ENCODE measurements around the gene ZFYVE28. TPM values are rescaled to one million over a fixed set of nuclear protein-coding genes. Genes with fewer than 3 reads are reported as not detected.

ZFYVE28 gene
- total RNA-seq, 1 experiment from 2014 or later = 12.9 TPM

GRCh38 chr4:2331519-2332200 is 86.8 kb downstream of the ZFYVE28 start:
- POLR2A ChIA-PET (ENCODE audit: unreplicated experiment) = no interaction called here
- Histone ChIP-seq H3K9me3 (ENCODE audit: insufficient read depth, low read depth) (peaks cover 4% of the 10 kb centered on the region; the same call in 1 of the 2 replicates), H4K20me1 (ENCODE audit: insufficient read depth) (no peaks in the 10 kb centered on the region), H3K79me2 (ENCODE audit: low read depth) (no peaks in the 10 kb centered on the region), H3K4me2 (no peak overlapping the region), H3K4me1 (replicated peaks; ENCODE audit: insufficient read depth) (peaks cover 11% of the 10 kb centered on the region), H3K9me2 (ENCODE audit: insufficient read depth) (no peaks in the 10 kb centered on the region), H3K27ac (no peak overlapping the region), H3K4me3 (no peak overlapping the region), H2AFZ (no peak overlapping the region), H3K27me3 (ENCODE audit: insufficient read depth, low read depth) (no peaks in the 10 kb centered on the region), H3F3A (ENCODE audit: insufficient read depth, low read depth) (no peaks in the 10 kb centered on the region; the same call in 1 of the 2 replicates), H3K36me3 (ENCODE audit: low read depth) (no peaks in the 10 kb centered on the region)
- DNase-seq = no peak
- BruUV-seq (replicated peaks) = no TSS peak
- CTCF ChIA-PET = no interaction called here
- intact Hi-C loops (cut with micrococcal nuclease; ENCODE audit: unreplicated experiment) = loop anchor here (5.0 to 10.0 kb wide), 2 partner anchors 81 to 133 kb away; partner anchors contain the start of gene RNF4
- no peak for TF ChIP-seq EZH2 (IDR thresholded peaks at IDR 0.05; ENCODE audit: low read depth)
- TF ChIP-seq, protein P1, sequence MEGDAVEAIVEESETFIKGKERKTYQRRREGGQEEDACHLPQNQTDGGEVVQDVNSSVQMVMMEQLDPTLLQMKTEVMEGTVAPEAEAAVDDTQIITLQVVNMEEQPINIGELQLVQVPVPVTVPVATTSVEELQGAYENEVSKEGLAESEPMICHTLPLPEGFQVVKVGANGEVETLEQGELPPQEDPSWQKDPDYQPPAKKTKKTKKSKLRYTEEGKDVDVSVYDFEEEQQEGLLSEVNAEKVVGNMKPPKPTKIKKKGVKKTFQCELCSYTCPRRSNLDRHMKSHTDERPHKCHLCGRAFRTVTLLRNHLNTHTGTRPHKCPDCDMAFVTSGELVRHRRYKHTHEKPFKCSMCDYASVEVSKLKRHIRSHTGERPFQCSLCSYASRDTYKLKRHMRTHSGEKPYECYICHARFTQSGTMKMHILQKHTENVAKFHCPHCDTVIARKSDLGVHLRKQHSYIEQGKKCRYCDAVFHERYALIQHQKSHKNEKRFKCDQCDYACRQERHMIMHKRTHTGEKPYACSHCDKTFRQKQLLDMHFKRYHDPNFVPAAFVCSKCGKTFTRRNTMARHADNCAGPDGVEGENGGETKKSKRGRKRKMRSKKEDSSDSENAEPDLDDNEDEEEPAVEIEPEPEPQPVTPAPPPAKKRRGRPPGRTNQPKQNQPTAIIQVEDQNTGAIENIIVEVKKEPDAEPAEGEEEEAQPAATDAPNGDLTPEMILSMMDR (conservative IDR thresholded peaks at IDR 0.05) = no peak

DNA sequence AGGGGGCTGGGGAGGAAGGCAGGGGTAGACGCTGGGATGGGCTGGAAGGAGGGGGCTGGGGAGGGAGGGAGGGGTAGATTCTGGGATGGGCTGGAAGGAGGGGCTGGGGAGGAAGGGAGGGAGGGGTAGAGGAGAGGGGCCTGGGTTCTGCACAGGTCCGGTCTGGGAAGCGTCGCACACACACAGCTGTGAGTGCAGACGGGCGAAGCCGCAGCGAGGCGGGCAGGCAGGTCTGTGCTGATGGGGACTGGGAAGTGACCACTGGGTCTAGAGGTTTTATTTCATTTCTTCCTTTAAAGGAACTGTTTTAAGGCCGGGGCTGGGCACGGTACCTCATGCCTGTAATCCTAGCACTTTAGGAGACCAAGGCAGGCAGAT is 87.4 kb downstream of the ZFYVE28 start:
- CTCF ChIA-PET = no interaction called here
- no TSS peak for BruUV-seq (replicated peaks)
- H3K36me3 ChIP-seq (ENCODE audit: low read depth) = no peaks in the 10 kb centered on the region
- TF ChIP-seq, protein P1 (conservative IDR thresholded peaks at IDR 0.05) = no peak
- no peak for TF ChIP-seq EZH2 (IDR thresholded peaks at IDR 0.05; ENCODE audit: low read depth)
- POLR2A ChIA-PET (ENCODE audit: unreplicated experiment) = no interaction called here
- no peaks in the 10 kb centered on the region; the same call in 1 of the 2 replicates for H3F3A ChIP-seq (ENCODE audit: insufficient read depth, low read depth)
- no peak overlapping the region for H3K4me2 ChIP-seq
- H3K9me2 ChIP-seq (ENCODE audit: insufficient read depth) = no peaks in the 10 kb centered on the region
- no peaks in the 10 kb centered on the region for H3K27me3 ChIP-seq (ENCODE audit: insufficient read depth, low read depth)
- peaks cover 4% of the 10 kb centered on the region; the same call in 1 of the 2 replicates for H3K9me3 ChIP-seq (ENCODE audit: insufficient read depth, low read depth)
- intact Hi-C loops (cut with micrococcal nuclease; ENCODE audit: unreplicated experiment) = loop anchor here (5.0 to 10.0 kb wide), 2 partner anchors 81 to 134 kb away; partner anchors contain the start of gene RNF4
- no peak for DNase-seq
- H3K27ac ChIP-seq = no peak overlapping the region
- H4K20me1 ChIP-seq (ENCODE audit: insufficient read depth) = no peaks in the 10 kb centered on the region
- H3K4me3 ChIP-seq = no peak overlapping the region
- no peaks in the 10 kb centered on the region for H3K79me2 ChIP-seq (ENCODE audit: low read depth)
- H2AFZ ChIP-seq = no peak overlapping the region
- peaks cover 11% of the 10 kb centered on the region for H3K4me1 ChIP-seq (replicated peaks; ENCODE audit: insufficient read depth)

GRCh38 chr4:2330091-2331042 is 88.1 kb downstream of the ZFYVE28 start:
- TF ChIP-seq, protein P1 (conservative IDR thresholded peaks at IDR 0.05) = no peak
- no peak for TF ChIP-seq EZH2 (IDR thresholded peaks at IDR 0.05; ENCODE audit: low read depth)
- no peaks in the 10 kb centered on the region for H3K36me3 ChIP-seq (ENCODE audit: low read depth)
- no peaks in the 10 kb centered on the region for H3K27me3 ChIP-seq (ENCODE audit: insufficient read depth, low read depth)
- H3K4me1 ChIP-seq (replicated peaks; ENCODE audit: insufficient read depth) = peaks cover 11% of the 10 kb centered on the region
- no peaks in the 10 kb centered on the region for H3K9me2 ChIP-seq (ENCODE audit: insufficient read depth)
- H3K9me3 ChIP-seq (ENCODE audit: insufficient read depth, low read depth) = peaks cover 4% of the 10 kb centered on the region; the same call in 1 of the 2 replicates
- intact Hi-C loops (cut with micrococcal nuclease; ENCODE audit: unreplicated experiment) = loop anchor here (1.0 to 10.0 kb wide), 3 partner anchors 68 to 134 kb away; partner anchors contain the start of genes MXD4 and RNF4
- H2AFZ ChIP-seq = no peak overlapping the region
- H4K20me1 ChIP-seq (ENCODE audit: insufficient read depth) = no peaks in the 10 kb centered on the region
- H3F3A ChIP-seq (ENCODE audit: insufficient read depth, low read depth) = no peaks in the 10 kb centered on the region; the same call in 1 of the 2 replicates
- H3K4me2 ChIP-seq = peak overlapping the region; percentile 51
- peak; percentile 28 to 82 for DNase-seq
- H3K27ac ChIP-seq = no peak overlapping the region
- ChIA-PET CTCF (no interaction called here), POLR2A (ENCODE audit: unreplicated experiment) (no interaction called here)
- no peaks in the 10 kb centered on the region for H3K79me2 ChIP-seq (ENCODE audit: low read depth)
- no TSS peak for BruUV-seq (replicated peaks)
- H3K4me3 ChIP-seq = no peak overlapping the region
